Kasumi-1 (cell line): ENCODE data around the gene TECPR1.

Experiments used
- DNase-seq, 2 experiments: peaks; one replicate each; lab custom pipeline; 2025; lab: John Stamatoyannopoulos, UW

The TECPR1 gene, protein sequence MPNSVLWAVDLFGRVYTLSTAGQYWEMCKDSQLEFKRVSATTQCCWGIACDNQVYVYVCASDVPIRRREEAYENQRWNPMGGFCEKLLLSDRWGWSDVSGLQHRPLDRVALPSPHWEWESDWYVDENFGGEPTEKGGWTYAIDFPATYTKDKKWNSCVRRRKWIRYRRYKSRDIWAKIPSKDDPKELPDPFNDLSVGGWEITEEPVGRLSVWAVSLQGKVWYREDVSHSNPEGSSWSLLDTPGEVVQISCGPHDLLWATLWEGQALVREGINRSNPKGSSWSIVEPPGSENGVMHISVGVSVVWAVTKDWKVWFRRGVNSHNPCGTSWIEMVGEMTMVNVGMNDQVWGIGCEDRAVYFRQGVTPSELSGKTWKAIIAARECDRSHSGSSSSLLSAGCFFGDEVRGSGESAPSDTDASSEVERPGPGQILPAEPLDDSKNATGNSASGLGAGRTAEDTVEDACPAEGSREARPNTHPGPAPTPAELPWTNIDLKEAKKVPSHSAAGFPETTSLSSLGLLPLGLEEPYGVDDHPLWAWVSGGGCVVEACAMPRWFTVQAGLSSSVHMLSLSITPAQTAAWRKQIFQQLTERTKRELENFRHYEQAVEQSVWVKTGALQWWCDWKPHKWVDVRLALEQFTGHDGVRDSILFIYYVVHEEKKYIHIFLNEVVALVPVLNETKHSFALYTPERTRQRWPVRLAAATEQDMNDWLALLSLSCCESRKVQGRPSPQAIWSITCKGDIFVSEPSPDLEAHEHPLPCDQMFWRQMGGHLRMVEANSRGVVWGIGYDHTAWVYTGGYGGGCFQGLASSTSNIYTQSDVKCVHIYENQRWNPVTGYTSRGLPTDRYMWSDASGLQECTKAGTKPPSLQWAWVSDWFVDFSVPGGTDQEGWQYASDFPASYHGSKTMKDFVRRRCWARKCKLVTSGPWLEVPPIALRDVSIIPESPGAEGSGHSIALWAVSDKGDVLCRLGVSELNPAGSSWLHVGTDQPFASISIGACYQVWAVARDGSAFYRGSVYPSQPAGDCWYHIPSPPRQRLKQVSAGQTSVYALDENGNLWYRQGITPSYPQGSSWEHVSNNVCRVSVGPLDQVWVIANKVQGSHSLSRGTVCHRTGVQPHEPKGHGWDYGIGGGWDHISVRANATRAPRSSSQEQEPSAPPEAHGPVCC

DNA sequence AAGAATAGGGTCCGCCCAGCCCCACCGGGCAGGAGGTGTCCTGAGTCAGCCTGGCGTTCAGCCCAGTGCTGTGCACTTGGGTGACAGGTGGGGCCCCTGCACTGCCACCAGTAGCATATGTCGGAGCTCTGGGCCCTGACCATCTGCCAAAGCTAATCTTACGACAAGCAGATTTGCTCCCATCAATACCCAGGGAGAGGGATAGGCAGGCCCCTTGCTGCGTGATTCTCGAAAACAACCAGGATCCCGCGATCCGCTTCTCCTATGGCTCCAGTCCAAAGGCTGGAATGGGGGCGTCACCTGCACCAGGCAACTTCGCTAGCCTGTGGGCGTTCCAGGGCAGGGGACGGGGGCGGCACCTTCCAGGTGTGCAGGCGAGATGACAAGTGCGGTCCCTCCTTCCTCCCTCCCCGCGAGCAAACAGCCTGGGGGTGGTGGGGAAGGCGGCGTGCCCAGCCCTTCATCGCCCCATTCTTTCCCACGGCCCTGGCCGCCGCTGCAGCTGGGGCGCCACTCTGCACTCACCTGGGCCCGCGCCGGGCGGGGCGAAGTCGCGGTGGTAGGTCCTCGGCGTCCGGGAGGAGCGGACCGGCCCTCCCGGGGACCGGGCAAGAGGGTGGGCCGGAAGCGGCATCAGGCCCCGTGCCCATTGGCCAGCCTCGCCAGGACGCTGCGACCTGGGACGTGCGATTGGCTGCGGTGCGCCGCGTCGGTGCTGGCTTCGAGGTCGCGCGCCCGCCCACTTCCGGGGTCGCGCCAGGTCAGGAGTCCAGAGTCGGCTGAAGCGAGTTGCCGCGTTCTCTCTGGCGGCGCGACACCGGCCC is at the start of gene TECPR1:
TSS of gene TECPR1 (minus strand) at position 632 of the 824 bp plus-strand sequence. CDS start 6,086 bp downstream, outside the sequence.
- DNase-seq: peak; percentile 65 to 66

DNA sequence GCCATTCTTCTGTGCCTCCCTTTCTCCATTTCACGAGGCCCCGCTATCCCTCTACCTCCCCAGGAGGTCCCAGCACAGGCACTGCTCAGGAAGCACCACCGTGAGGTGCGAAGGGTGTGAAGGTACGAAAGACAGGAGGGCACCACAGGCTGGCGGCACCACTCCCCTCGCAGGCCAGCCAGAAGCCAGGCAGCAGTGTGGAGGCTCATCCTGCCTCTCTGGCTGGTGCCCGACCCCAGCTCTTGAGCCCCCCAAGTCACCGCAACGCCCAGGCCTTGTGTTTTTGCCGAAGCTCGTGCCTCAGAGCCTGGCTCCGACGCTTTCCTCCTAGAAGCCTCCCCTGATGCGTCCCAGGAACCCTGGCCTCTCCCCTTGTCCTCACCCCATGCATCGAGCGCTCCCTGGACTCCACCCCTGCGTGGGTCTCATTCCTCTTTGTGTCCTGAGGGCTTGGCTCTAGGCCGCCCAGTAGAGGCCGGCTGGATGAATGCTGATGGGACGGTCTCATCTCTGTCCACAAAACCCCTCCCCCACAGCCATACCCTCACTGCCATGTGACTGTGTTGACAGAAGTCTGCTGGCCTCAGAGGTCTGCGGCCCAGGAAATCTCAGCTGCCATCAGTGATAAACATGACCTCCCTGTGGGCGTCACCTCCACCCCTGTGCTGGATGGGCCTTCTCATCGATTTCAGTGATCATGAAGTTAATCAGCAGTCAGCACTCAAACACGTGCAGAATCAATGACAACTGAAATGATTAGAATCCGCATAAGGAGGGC is 48.8 kb upstream of the TECPR1 start:
- DNase-seq: no peak

DNA sequence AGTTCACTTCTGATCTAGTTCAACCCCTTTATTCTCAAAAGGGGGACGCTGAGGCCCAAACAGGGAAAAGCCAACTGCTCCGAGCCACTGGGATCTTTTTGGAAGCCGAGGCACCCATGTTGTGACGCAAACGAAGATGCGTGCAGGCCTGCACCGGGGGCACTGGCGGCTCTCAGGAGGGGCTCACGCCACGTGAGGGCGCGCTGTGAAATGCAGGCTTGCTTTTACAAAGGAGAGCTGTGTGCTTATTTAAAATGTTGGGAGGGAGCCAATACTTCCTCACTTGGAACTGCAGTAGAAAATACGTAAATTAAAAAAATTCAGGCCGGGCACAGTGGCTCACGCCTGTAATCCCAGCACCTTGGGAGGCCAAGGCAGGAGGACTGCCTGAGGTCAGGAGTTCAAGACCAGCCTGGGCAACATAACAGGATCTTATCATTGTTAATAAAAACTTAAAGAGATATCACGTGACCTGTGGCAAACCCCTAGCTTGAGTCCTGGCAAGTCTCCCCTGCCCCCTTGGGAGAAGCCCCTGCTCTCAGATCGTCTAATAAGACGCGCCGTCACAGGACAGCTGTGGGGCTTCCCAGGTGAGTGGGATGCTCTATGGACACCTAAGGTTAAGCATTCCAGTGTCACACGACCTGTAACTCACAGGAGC is 45.7 kb upstream of the TECPR1 start:
- DNase-seq: no peak

DNA sequence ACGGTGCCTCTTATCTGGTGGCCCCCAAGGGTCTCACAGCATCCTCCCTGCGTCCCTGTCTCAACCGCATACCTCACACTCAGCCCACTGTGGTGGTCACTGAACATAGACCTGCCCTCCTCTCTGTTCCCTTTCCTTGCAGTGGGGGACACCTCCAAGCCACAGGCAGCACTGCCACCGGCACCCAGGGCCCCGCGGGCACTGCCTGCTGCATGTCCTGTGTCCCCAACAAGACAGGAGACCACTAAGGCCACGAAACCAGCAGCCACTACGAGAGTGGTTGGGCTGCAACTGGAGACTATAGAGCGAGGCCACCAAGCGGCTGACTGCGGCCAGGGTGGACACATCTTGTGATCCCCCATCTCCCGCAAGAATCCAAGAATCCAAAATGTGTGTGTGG is 44.8 kb upstream of the TECPR1 start:
- no peak for DNase-seq

DNA sequence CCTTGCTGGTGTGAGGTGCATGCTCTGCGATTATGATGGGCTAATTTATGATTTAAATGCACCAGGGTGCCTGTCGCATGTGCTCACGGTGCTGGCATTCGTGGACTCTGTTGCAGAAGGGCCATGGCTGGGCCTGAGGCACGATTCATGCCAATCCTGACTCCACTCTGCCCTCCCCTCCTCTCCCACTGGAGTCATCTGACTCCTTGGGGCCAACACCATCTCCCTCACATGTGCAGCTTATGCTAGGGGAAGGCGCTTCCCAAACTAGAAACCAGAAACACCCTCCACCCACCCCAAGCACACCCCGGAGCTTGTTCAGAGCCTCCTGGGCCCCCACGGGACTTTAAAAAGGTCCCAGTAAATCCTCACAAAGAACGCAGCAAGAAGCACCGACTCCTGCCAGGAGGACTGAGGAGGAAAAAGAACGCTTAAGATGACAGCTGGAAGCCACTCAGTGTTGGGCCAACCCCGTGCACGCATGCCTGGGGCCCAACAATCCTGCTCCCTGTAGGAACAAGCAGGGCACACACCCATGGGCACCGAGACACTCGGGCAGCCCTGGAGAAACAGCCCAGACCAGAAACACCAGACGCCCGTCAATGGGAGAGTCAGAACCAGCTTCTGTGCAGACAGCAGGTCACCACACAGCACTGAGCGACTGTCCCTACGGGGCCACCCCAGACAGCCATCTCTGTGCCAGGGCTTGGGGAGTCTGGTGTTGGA is 43.6 kb upstream of the TECPR1 start:
- no peak for DNase-seq

DNA sequence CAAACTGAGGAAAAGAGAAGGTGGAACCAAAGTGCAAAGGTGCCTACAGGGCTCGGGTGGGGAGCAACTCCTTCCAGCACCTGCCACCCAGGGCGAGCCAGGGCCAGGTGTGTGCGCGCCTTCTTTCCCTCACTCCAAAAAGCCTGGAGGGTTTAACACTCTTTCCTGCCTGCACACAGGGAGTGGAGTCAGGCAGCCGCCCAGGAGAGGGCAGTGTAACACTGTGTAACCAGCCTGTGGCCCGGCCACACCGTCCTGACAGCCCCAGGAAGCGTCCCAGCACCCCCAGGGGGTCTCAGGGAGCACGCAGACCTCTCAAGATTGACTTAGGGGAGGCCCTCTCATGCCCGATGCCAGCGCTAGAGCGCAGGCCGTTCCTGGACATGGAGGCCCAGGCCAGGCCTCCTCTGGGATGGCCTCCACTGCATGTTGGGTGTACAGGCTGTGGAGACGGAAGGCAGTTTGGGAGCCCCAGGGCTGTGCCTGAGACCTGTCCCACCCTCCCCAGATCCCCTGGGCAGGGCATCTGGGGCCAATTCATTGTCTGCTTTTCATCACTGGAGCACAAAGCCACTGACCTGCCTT is 42.9 kb upstream of the TECPR1 start:
- peak; percentile 53 to 63 for DNase-seq

DNA sequence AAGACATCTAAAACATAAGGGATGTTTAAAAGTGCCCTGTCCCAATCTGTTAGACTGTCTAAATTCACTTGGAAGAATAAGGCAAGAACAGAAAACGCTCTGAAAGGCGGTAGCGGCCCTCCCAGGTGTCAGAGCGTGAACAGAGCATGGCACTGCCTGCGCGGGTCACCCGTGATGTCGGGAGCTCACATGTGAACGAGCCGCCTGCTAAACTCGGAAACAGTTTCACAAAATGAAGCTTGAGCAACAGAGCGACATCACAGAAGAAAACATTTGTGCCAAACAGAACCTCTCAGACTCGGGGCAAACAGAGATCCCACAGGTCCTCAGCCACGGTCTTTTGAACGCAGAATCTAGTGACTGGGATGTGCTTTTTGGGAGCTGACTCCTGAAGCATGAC is 42.3 kb upstream of the TECPR1 start:
- DNase-seq: no peak

DNA sequence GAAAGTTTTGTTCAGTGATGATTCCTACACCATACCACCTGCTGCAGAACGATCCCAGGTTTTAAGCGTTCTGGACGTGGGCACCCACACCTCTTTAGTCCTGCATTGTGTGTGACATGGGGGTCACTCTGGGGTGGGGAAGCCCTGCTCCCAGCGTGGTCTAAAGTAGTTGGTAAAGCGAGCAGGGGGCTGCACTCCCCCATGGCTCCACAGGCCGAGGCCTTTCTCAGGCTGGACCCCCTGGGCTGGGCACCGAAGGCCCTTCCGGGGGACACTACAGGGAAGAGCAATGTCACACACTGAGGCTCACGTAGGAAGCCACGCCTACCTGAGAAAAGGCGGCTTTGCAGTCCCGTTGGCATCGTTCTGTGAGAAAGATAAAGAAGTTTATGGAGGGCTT is 41.7 kb upstream of the TECPR1 start:
- no peak for DNase-seq

DNA sequence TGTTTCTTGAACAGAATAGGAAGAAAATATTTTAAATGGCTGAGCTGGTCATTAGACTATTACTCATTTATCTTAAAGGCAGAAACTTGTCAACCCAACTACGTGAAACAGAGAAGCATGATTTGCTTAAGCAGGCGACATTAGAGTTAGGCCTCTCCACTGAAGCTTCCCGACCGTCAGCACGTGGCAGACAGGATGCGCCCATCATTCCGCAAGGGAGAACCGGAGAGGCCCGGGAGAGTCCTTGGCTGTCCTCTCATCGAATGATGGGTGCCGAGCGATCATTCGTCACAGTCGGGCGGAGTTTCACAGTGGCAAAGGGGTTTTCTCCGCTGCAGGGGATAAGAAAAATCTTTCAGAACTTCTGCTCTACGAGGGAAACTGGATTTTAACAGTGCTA is 41.2 kb upstream of the TECPR1 start:
- DNase-seq: no peak

DNA sequence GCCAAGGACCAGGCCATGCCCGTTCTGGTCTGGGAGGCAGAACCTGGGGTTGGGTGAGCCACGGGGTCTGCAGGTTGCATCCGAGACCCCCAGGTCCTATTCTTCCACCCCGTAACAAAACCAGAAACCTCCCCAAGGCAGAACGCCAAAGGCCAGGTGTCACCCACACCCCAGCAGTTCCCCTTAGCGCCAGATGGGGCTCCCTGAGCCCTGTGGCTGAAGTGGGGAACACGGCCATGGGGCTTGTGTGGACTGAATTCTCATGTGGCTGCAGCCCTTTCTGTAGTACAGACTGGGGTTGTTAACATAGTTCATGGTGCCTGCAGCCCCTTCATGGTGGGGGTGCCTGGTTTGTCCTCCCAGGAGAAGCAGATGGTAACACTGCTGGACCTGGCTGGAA is 39.7 kb upstream of the TECPR1 start:
- DNase-seq: no peak

DNA sequence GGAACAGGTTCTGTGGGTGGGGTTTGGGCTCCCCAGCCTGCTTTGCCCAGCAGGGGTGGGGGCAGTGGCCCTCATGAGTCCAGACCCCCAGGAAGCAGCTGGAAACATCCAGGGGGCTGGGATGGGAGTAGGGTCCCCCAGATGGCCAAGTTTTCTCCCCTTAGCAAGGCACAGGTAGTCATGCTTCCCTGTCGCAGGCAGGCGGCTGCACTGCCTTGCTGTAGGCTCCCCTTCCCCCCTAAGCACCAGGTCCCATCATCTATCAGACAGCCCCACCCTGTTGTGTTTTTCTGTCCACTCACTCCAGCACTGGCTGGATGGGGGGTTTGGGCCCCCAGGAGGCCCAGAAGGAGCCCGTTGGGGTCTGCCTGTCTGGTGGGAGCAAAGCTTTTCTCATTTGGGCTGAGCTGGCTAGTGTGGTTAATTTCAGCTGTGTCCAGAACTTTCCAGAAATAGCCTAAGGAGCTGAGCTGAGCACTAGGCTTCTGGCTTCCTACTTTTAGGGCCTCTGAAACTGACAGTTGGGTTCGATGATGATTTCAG is 37.4 kb upstream of the TECPR1 start:
- DNase-seq: no peak

DNA sequence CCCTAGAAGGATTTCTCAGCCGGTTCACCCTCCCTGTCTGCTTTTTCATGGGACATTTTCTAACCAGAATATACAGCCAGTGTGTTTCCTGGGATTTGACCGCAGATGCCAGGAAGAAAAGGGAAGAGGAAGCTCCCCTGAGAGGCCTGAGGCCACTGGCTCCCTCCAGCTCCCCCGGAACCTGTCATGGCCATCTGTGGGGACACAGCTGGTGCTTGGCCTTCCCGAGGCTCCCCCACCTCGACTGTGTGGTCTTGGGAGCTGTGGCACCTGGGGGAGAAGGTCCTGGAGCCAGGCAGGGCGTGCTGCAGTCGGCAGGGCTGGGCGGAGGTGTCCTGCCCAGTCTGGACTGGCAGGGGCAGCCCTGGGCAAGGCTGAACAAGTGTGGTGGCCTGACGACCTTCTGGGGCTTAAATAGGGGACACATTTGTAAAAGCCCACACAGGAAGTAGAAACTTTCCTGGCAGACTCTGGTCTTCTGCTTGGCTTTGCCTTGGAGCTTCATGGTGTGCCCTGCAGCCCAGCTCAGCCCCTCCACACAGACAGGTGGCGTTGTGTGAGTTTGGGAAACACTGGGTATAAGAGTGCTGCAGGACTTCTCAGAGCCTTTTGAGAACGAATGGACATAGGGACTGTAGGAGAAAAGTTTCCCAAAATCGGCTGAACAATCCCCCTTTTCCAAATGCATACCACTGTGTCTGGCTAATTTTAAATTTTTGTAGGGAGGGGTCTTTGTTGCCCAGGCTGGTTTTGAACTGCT is 36.2 kb upstream of the TECPR1 start:
- no peak for DNase-seq

DNA sequence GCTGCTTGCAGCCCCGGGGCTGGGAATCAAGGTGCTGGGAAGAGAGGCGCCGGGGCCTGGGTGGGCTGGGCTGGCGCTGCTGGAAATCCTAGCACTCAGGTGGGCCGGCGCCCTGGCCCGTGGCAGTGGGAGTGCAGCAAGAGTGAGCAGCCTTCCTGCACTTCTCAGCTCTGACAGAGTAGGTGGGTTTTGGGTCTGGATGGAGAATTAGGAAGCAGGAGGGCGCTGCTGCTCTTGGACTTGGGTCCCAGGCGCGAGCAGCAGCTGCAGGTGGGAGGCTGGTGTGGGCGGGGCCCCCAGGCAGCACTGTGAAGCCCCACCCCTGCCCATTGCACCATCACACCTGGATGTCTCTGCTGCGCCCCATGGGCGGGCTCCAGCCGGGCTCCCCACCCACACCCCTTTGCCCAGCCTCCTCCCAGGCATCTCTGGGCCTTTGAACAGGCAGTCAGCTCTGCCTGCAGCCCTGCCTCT is 35.5 kb upstream of the TECPR1 start:
- DNase-seq: no peak

DNA sequence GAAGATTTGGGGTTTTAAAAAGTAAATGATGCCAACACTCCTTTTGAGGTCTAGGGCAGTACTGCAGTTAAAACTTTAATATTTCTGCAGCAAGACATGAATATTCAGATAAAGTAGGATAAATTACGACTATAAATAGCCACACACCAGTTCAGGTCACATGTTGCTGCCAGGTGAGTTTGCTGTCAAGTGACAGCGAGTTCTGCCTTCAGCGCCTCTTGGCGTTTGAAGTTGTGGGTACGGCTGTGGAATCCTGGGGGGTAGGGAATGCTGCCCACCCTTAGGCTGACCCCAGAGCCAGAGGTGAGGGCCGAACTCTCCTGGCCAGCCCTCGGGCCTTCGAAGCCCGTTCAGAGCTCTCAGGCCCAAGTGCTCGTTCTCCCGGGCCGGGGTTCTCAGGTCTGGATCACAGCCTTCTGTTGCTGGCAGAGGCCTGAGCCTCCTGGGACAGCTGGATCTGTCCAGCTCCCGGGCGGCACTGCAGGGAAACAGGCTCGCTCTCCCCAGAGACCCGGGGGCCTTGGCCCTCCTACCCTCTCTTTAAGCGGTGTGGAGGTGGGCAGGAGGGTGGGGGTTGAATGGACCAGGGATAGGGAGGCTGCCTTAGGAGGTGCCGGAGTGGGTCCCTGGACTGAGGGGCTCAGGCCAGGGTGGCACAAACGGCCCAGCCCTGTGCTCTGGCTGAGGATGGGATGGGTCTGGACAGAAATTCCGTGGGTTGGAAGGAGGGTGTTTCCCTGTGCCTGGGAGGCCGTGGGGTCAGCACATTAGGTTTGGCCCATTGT is 34.9 kb upstream of the TECPR1 start:
- DNase-seq: no peak

DNA sequence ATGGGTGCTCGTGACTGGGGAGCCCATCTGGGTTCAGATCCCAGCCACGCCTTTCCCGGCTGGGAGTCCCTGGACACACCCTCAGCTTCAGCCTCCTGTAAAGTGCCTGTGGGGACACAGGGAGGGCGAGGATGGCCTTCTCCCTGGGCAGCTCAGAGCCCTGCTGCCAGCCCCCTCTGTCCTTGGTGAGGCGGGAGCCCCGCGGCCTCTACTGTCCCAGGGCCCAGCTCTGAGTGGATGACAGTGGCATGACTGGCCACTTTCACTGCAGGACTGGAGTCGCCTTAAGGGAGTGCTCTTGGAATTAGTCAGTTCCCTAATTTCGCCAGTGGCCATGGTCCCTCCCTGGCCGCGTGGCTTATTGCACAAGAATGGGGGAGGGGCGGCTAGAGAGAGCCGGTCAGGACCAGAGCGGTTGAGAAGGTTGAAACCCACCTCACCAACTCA is 34.1 kb upstream of the TECPR1 start:
- DNase-seq: no peak

DNA sequence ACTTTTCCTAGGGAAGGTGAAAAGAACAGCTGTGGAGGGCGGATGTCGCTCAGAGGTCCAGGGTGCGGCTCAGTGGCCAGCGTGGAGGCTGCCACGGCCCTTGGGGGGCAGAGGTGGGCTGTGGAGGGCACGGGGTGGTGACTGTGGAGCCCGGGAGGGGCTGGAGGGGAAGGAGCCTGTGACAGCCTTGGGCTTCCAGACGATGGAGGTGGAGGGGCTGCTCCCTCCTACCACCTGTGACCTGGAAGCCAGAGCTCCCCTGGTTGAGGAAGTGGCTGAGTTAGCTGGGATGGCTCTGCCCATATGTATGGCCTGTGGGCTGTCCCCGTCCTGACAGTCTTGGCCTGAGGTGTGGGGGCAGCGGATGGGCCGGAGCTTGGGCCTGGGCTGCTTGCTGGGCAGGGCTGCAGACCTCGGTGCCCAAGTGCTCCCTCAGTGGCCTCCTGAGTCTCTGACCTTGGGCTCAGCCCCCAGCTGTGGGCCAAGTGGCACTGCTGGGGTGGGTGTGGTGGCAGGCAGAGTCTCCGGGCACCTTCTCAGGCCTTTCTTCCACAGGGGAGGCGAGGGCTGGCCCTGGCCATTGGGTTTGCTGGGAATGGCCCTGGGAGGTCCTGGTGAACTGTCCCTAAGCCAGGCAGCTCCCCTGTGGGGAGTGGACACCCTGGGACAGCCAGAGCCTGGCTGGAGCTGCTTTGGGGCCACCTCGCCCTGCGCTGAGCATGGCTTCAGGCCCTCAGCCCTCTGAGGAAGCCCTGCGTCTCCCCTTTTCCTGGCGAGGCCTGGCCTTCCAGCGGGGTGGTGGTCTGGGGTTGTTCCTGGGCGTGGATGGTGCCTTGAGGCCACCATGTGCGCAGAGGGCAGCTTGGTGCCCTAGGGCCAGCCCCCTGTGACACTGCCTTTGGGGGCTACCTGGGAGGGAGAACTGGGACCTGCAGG is 33.4 kb upstream of the TECPR1 start:
- DNase-seq: no peak
